GM18511 (cell line): Measurements from ENCODE around the gene SPRR4.

Source experiments
- ATAC-seq: cut with Tn5 transposase; IDR thresholded peaks from one replicate; pipeline ENCODE4 v1.9.1; 2021; ENCODE audit warnings: mild to moderate bottlenecking, moderate library complexity; ENCODE audit not compliant: unreplicated experiment

SPRR4 gene

DNA sequence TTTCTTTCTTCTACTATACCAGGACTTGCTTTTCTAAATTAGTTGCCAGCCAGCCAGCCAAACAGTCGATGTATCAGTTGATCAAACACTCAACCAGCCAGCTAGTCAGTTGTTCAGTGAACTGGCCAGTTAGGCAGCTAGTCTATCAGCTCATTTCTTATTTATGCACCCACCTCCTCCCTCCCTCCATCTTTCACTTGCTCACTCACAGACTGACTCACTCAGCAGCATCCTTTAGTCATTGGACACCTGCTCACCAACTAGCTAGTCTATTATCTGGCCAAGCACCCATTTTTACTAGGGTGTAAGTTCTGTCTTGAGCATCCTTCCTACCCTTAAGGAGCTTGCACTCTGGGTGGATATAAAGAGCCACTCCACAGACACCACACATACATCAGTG lies 5.9 kb upstream of the SPRR4 start:
- no peak for ATAC-seq

DNA sequence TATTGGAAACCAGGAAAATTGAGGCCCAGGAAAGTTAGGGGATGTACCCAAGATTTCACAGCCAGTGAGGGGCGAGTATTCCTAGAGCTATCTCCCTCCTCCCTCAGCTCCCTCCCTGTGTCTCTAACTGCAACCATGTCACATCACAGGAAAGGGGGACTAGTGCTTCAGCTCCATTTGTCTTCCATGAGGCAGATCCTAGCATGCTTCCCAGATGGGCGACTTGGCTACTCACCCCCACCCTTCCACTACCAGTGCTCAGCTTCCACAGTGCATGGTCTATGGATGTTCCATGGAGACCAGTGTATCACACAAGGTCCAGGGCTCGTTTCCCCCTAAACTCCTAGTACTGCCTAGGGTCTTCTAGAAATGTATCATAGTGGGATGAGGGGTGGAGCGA lies 4.6 kb upstream of the SPRR4 start:
- ATAC-seq: no peak

DNA sequence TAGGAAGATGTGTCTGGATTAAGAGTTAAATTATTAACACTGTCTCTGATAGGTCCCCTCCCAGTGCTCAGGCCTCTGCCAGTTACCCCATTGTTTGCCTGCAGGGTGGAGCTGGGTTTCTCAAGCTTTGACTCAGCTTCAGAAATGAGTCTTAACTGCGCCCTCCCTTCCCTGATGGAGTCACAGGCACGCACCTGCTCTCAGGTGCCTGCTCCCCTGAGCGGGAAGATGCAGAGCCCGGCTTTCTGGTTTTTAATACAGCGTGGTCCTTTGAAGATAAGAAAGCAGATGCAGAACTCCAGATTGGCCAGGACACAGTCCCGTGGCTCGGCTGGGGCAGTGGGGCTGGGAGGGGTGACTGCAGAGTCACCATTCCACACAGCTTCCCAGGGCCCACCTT lies 3.2 kb upstream of the SPRR4 start:
- ATAC-seq: no peak

DNA sequence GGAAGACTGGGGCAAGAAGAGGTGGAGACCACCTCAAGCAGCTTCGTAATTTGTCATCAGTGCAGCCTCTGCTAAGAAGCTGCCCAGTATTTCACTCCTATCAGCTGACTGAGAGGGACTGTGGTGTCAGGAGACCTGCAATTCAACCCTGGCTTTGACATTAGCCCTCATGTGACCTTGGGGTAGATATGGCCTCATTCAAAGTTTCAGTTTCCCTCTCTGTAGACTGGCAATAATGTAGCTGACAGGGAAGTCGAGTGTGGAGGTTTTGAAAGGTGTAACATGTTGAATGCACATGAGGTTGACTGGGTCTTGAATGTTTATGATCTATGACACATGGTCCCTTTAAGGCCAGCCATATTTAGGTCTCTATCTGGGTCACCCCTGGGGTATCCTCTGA lies 2.2 kb upstream of the SPRR4 start:
- peak; percentile 96 for ATAC-seq

DNA sequence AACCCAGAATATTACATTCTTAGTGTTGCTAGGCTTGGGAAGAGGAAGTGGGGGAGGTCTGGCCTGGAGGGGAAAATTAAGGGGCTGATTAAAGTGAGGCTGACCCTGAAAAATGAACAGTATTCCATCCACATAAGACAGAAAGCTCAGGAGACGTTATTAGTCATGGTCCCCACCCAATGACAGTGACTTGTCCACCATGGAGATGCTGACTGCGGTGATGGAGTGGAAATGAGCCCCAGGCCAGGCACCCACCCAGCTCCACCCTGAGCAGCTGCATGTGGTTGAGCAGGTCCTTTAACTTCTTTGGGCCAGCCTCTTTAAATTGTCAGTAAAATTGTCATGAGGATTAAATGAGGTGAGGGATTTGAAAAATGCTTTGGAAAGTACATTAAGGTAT lies 1.4 kb upstream of the SPRR4 start:
- ATAC-seq: no peak

DNA sequence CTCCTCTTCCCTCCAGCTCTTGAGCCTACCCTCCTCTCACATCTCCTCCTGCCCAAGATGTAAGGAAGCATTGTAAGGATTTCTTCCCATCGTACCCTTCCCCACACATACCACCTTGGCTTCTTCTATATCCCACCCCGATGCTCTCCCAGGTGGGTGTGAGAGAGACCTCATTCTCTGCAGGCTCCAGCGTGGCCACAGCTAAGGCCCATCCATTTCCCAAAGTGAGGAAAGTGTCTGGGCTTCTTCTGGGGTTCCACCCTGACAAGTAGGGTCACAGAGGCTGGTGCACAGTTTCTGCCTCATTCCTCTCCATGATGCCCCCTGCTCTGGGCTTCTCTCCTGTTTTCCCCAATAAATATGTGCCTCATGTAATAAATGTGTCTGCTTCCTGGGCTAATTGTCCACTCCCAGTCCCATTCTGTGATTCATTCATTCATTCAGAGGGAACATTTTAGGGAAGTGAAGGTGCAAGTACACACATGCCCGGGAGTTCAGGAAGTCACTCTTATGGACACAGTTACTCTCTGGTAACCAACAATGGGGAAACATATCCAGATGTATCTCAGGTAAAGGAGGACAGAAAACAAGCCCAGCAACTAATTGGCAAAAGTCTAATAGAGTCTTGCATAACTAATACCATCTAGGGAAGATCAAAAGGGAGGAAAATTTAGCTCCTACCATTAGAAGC lies 1.9 kb downstream of the SPRR4 start:
- no peak for ATAC-seq

DNA sequence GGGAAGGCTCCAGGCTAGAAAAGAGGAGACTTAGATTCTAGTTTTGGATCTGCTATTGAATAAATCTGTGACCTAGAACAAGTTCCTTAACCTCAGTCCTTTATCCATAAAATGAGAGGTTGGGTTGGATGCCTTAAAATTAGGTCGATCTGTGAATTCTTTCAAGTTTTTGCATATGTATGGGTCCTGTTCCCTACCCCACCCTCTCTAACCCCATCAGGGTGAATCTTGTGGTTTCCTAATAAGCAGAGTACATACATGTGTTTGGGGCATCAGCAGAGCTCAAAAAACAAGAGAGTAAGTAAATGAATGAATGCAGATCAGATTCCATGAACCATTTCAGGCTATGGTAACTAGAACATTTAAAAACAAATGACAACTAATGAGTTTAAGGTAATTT lies 6.2 kb downstream of the SPRR4 start:
- no peak for ATAC-seq

DNA sequence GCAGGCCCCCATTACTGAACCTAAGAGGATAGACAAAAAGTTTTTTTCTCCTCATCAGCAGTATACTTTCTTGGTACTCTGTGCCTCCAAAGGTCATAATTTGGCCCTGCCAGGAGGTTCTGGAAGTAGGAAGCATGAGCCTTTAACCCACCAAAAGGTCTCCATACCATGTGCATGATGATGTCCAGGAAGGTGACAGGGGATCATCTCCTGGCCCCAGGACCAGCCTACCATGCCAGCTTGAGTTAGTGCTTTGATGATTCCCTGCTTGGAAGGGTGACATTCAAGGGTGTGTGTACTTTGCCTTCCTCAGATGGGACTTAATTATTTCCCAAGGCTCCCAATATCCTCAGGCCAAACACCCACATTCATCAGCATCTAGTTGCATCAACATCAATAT lies 7.2 kb downstream of the SPRR4 start:
- no peak for ATAC-seq

DNA sequence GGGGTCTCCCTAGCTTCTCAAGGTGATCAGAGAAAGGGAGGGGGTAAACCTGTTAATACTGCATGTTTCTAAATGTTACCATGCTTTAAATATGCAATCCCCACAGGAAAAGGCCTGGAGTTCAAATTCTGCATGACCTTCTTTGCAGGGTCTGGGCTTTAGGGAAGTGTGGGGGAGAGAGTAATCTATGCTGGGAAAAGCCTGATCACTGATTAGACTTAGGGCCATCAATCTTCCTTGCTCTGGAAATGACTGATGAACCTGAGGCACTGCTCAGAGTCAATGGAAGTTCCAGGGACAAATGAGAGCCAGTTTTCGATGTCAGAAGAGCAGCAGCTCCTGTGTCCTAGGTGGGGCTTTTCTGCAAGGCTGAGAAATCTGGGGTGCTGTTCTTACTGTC lies 10.2 kb downstream of the SPRR4 start:
- no peak for ATAC-seq

DNA sequence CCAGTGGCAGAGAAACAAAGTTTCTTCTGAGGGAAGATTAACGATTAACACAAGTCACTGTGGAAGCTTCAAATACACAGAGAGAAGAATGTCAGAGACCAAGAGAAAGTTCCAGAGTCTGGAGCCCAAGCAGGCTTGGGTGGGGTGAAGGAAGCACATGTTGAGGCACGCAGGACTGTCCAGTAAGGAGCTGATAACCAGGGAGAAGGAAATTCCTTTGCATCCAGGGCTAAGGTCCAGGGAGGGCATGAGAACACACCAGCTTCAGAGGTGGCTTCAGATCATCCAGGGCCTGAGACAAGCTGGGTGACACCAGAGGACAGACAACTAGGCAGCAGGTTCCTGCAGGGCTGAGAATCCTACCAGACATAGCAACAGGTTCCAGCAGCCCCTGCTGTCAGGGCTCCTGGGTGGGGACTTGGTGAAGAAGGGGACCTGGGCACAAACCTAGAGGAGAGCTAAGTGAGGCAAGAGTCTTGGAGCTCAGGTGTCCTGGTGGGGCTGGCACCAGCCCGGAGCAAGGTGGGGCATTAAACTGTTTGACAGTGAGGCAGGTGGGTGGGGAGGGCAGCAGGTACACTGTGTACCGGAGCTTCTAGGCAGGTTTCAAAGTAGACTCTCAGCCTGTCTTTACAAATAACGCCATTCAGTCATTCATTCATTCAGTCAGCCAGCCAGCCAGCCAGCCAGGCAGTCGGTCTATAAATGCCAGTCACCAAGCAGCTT lies 10.9 kb downstream of the SPRR4 start:
- no peak for ATAC-seq

DNA sequence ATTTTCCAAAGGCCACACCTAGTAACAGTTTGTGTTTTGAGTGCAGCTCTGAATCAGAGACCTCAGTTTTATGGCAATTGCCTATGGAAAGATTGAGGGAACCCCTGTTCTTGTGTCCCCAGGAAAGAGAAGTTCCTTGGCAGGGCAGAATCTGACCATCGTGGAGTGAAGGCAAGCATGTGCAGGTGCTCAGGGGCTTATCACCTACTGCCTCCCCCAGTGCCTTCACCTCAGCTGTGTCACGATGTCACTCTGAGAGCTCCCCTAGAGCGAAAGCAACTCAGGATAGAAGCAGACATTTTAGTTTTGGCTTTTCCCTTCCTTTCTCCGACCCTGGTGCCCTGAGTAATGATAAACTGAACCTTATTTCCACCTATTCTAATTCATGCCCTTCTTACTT lies 11.6 kb downstream of the SPRR4 start:
- ATAC-seq: no peak

DNA sequence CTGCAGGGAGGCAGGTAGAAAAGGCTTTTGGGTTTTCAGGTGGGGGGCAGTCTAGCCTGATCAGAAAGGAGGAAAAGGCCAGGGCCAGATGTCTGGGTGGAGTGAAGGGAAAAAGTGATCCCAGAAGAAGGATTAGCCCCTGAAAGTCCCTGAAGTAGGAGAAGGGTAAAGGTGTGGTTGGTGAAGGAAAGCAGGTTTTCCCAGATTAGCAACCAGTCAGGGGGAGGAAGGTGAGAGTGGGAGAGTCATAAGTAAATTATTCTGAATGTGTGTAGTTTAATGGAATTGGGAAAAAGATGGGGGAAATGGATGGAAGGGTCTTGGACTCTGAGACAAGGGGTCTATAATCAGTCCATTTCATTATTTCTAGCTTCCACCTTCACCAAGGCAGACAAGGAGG lies 12.8 kb downstream of the SPRR4 start:
- no peak for ATAC-seq

DNA sequence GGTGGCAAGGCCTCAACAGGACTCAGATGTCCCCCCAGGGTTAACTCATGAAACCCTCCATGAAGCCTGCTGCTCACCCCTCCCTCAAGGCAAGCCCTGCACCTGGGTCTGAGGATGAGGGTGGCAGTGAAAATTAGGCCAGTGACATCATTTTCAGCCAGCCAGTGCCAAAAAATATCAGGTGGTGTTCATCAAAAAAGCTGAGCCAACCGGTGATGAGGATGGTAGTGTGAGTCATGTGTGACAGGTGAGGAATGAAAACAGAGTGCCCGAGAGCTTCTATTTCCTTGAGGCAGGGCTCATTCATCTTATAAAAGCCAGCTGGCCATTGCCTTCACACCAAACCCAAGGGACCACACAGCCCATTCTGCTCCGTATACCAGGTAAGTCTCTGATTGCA lies 13.3 kb downstream of the SPRR4 start, which contains the start of gene SPRR1A:
Gene SPRR1A (plus strand): TSS at position 339 of the 400 bp plus-strand sequence. CDS start 1,150 bp downstream, outside the sequence.
- ATAC-seq: no peak

DNA sequence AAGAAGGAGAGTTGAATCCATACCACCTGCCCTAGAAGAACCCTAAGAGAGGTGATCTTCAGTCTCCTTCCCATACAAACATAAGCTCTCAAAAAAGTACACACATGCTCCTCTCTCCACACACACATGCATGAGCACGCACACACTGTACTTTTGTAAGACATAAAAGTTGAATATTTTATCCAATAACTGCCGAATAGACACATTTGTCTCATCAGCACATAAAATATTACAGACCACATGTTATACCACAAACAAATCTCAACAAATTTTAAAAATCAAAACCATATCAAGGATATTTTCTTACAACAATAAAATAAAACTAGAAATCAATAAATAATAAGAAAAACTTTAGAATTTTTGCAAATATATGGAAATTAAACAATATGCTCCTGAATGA lies 16.1 kb downstream of the SPRR4 start:
- ATAC-seq: no peak

DNA sequence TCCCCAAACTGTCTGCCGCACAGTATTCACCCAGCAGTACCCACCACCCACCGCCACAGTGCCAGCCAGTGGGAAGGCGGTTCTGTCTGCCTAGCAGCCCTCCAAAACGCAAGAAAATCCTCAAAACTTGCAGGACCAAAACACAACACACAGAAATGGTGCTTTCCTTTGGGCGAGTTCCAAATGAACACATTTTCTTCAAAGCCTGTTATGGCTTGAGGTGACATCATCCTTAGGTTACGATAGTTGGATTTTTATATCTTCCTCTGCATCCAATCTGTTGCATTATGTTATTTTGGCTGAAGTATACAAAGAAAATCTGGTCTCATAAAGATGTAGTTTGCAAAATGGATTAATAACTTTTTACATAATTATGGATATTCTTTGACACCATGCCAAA lies 22.7 kb downstream of the SPRR4 start:
- no peak for ATAC-seq

DNA sequence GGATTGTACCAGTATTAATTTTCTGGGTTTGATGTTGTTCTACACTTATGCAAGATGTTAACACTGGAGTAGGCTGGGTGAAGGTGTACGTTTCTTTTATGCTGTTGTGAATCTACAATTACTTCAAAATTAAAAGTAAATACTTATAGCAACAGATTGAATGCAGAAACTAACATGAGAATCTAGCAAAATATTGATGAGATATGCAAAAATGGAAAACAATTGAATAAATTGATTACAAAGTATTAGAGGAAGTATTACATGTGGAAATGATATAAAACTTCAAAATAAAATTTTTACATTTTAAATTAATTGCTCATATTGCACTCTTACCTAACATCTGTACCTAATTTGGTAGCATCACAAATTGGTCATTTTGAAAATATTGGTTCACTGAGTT lies 25.4 kb downstream of the SPRR4 start:
- ATAC-seq: no peak

DNA sequence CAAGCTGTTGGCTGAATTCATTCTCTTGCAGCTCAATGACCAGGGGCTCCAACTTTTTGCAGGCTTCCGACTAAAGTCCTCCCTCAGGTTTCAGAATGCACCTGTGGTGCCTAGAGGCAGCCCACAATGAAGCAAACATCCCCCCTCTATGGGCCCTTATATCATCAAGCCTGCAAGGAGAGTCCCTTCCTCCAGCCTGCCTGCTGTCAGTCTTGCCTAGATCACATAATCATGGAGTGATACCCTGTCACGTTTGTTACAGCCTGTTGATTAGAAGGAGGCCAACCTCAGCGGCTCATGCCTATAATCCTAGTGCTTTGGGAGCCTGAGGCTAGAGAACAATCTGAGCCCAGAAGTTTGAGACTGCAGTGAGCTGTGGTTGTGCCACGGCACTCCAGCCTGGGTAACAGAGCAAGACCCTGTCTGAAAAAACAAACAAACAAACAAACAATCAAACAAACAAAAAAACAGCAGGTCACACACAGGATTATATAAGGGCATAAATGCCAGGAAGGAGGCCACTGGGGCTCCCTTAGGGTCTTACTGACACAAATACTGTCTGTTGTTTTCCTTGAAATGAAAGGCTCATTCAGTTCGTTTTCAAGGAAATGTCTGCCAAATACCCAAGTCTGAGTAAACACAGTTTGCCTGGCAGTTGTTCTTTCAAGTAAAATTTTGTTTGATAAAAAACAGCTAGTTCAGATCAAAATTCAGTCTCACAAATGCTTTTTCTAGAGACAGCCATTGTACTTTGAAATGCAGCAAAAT lies 26.4 kb downstream of the SPRR4 start:
- ATAC-seq: no peak

DNA sequence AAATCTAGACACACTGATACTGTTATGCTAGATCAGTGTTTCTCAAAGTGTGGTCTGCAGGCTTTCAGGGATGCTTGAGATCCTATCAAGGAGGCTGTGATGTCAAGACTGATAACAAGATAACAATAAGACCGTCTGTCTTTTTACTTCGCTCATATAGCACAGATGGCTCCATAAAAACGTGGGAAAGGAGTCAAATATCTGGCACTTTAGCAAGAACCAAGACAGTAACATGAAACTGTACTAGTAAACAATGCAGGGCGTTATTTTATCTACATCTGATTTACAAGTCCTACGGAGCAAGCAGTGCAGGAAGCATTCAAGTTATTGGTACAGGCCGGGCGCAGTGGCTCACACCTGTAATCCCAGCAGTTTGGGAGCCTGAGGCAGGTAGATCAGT lies 27.5 kb downstream of the SPRR4 start:
- no peak for ATAC-seq

DNA sequence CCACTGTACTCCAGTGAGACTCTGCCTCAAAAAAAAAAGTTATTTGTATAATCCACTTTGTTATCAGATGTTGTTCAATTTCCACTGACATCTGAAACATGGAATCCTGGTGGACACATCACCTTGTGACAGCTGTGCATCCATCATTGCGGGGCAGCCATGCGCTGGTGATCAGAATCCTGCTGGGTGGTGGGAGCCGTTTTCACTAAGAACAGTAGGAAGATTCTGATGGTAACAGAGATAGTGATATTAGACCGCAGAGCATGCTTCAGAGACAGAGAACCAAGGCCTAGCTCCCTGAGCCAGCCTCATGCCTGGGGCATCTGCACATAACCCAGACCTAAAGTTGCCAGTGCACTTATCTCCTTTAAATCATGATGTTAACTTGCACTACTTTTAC lies 28.0 kb downstream of the SPRR4 start:
- no peak for ATAC-seq

DNA sequence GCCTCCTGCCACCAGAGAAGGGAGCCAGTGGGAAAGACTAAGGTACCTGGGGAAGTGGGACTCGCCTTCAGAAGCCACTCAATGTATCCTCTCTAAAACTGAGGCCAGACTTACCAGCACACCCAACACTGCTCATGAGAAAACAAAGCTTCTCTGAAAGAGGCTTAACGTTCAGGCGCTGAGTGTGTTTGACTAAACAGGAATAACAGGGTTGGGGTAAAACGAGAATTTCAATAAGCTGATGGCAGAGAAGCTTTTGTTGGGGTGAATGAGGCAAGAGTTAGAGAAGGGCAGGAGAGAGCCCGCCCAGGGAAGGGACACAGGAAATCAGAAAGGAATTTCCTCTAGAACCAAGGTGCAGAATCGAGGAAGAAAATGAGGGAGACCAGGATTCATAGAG lies 29.4 kb downstream of the SPRR4 start:
- no peak for ATAC-seq

DNA sequence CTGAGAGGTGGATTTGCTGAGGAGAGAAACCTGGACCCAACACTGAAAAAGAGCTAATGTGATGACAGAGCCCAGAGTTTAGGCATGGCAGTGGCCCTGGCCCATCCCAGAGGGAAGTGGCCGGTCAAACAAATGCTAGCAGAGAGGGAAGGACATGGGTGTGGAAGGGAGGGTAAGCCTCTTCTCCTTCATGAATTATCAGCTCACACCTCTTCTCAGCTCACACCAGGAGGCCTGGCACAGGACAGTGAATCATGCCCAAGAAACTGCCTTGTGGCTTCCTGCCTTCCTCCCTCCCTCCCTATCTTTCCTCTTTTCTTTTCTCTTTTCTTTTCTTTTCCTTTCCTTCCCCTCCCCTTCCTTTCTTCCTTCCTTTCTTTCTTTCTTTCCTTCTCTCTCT lies 29.8 kb downstream of the SPRR4 start:
- no peak for ATAC-seq

DNA sequence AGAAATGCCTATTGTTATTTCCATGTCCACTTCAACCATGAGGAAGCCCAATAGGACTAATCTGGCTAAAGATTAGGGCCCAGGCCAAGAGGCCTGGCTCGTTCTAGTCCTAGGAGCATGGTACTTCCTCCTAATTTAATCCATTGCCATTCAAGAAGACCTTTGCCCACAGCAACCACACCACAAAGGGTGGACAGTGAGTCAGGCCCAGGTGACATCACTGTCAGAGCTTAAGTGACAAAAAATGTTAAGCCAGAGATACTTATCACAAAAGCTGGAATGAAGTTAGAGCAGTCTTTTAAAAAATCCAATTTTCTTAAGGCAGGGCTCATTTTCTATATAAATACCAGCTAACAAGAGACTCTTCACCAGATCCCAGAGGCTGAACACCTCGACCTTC lies 30.9 kb downstream of the SPRR4 start, which contains the start of gene SPRR3:
Gene SPRR3 (plus strand): TSS at position 368 of the 400 bp plus-strand sequence. CDS start 1,272 bp downstream, outside the sequence.
- ATAC-seq: no peak
